Neutrophil (primary cell): Measurements from ENCODE around the gene THRA.

Experiments
- H3K27ac ChIP-seq: fragments of 200-600 bp; sonication (generic); 2 replicates; pipeline ENCODE4 v1.5.1; 2016; ENCODE audit warnings: mild to moderate bottlenecking, moderate library complexity
- H3K27me3 ChIP-seq: fragments of 200-600 bp; sonication (generic); 2 replicates; pipeline ENCODE4 v1.6.0; 2016; ENCODE audit warnings: mild to moderate bottlenecking
- H3K36me3 ChIP-seq: fragments of 200-600 bp; sonication (generic); 2 replicates; pipeline ENCODE4 v1.5.1; 2017
- H3K4me1 ChIP-seq, 2 experiments: fragments of 200-600 bp in 1 of 2; sonication (generic) in 1 of 2; 1 replicate in 1 of 2; 2 replicates in 1 of 2; pipeline versions ENCODE4 v1.5.1 to v1.6.1; 2013 to 2016; ENCODE audit warnings: low read depth in 1 of 2, low read length in 1 of 2, mild to moderate bottlenecking in 1 of 2, moderate library complexity in 1 of 2; ENCODE audit not compliant: control insufficient read depth in 1 of 2, insufficient read depth in 1 of 2
- H3K4me3 ChIP-seq, 2 experiments: fragments of 200-600 bp in 1 of 2; sonication (generic) in 1 of 2; 1 replicate in 1 of 2; 2 replicates in 1 of 2; pipeline ENCODE4 v1.5.1; 2013 to 2016; ENCODE audit warnings: low read depth in 1 of 2, low read length in 1 of 2, mild to moderate bottlenecking in 1 of 2, moderate library complexity in 1 of 2
- H3K9me3 ChIP-seq: fragments of 200-600 bp; sonication (generic); 2 replicates; pipeline ENCODE4 v1.5.1; 2016
- CTCF ChIP-seq: fragments of 200-600 bp; sonication (generic); IDR thresholded peaks from 2 replicates; pipeline ENCODE4 v1.5.1; 2016; ENCODE audit warnings: antibody characterized with exemption

Gene THRA

GRCh38 chr17:40091691-40092397 is 29.1 kb downstream of the THRA start:
- Histone ChIP-seq H3K36me3 (peaks cover 72% of the 10 kb centered on the region), H3K27ac (peak overlapping the region; percentile 20), H3K9me3 (no peaks in the 10 kb centered on the region), H3K4me3 (no peak overlapping the region), H3K4me1 (peaks cover 21 to 28% of the 10 kb centered on the region in 2 experiments), H3K27me3 (no peaks in the 10 kb centered on the region)
- no peak for TF ChIP-seq CTCF

DNA sequence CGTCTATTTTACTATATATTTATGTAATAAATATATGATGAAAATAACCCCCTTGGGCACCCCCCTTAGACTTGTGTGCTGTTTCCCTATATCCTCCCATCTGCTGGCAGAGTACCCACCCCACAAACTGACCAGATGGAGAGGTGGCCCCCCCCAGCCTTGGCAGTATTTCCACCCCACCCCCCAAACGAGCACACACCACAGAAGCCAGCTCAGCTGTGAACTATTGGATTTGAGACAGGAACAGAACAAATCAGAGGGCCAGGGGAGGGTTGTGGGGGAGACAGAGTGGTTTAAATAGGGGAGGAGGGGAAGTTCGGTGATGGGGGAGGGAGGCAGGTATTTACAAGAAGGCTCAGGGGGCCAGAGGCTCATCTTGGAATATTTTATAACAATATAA is 29.8 kb downstream of the THRA start:
- no peaks in the 10 kb centered on the region for H3K9me3 ChIP-seq
- peaks cover 65% of the 10 kb centered on the region for H3K36me3 ChIP-seq
- H3K27ac ChIP-seq = no peak overlapping the region
- no peak for TF ChIP-seq CTCF
- peaks cover 29 to 35% of the 10 kb centered on the region in 2 experiments for H3K4me1 ChIP-seq
- no peaks in the 10 kb centered on the region for H3K27me3 ChIP-seq
- no peak overlapping the region for H3K4me3 ChIP-seq

DNA sequence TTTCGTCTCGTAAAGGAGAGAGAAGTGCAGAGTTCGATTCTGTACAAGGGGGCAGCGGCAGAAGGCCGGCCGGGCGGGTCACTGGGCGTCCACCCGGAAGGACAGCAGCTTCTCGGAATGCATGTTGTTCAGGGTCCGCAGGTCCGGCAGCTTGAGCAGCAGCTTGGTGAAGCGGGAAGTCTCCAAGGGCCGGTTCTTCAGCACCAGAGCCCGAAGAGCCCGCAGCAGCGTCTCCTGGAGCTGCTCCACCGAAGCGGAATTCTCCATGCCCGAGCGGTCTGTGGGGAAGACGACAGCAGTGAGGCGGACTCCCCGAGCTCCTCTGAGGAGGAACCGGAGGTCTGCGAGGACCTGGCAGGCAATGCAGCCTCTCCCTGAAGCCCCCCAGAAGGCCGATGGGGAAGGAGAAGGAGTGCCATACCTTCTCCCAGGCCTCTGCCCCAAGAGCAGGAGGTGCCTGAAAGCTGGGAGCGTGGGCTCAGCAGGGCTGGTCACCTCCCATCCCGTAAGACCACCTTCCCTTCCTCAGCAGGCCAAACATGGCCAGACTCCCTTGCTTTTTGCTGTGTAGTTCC is 30.3 kb downstream of the THRA start:
- Histone ChIP-seq H3K4me1 (peaks cover 34 to 40% of the 10 kb centered on the region in 2 experiments), H3K27me3 (no peaks in the 10 kb centered on the region), H3K36me3 (peaks cover 60% of the 10 kb centered on the region), H3K9me3 (no peaks in the 10 kb centered on the region), H3K4me3 (no peak overlapping the region), H3K27ac (peak overlapping the region; percentile 97)
- no peak for TF ChIP-seq CTCF

DNA sequence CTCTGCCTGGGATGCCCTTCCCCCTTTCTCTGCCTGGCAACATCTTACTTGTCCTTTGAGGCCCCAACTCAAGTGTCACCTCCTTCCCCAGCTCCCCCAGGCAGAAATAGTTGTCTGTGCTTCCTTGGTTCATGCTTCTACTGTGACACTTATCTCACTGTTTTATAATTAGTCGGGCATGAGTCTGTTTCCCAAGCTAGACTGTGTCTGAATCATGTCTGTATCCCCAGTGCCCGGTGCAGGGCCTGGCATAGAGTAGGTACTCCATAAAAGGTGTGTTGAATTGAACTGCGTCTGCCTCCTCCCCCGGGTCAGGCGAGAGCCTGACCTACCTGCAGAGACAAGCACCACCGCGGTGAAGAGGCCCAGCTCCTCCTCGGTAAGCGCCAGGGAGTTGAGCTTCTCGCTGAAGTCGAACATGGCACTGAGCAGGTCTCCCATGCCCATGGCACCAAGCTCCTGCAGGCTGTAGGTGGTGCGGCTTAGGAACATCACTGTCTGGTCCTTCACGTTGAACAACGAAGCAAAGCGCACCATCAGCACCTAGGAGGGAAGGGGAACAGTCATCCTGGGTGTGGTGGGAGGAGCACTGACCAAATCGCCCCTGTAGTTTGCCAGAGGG is 30.9 kb downstream of the THRA start:
- no peaks in the 10 kb centered on the region for H3K9me3 ChIP-seq
- peaks cover 40 to 46% of the 10 kb centered on the region in 2 experiments for H3K4me1 ChIP-seq
- H3K4me3 ChIP-seq = no peak overlapping the region
- no peaks in the 10 kb centered on the region for H3K27me3 ChIP-seq
- H3K36me3 ChIP-seq = peaks cover 54% of the 10 kb centered on the region
- no peak for TF ChIP-seq CTCF
- peak overlapping the region; percentile 97 for H3K27ac ChIP-seq

DNA sequence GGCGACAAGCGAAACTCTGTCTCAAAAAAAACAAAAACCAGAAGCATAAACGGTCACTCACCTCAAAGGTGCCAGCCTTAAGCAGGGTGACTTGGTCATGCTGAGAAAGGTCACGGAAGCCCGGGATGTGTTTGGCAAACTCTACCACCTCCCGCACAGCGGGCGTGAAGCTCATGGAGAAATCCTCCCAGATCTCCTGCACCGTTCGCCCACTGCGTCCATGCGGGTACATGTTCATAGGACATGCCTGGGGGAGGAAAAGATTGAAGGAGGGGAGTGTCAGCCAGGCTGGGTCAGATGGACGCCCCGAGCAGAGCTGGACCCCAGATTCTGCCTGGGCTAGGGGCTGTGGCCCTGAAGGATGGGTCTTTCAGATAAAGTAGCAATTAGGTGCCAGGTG is 32.1 kb downstream of the THRA start:
- Histone ChIP-seq H3K27me3 (no peaks in the 10 kb centered on the region), H3K4me3 (no peak overlapping the region), H3K27ac (peak overlapping the region; percentile 97), H3K9me3 (no peaks in the 10 kb centered on the region), H3K4me1 (peaks cover 50 to 58% of the 10 kb centered on the region in 2 experiments), H3K36me3 (peaks cover 42% of the 10 kb centered on the region)
- no peak for TF ChIP-seq CTCF
